HTERT RPE-1 (cell line): ENCODE results near the gene ZFYVE26.
"Not testable (repeated sequence)": the region's sequence is repeated elsewhere in the genome, so short reads cannot be mapped to it uniquely, and the experiment has no call there.

ENCODE experiments used
- in situ Hi-C: fragments of 300-500 bp; cut with MboI; formaldehyde crosslinking; loops from 4 replicates; pipeline ENCODE4 v1.14.3; 2020; ENCODE audit warnings: low sequenced_read_pairs

ZFYVE26 gene

DNA sequence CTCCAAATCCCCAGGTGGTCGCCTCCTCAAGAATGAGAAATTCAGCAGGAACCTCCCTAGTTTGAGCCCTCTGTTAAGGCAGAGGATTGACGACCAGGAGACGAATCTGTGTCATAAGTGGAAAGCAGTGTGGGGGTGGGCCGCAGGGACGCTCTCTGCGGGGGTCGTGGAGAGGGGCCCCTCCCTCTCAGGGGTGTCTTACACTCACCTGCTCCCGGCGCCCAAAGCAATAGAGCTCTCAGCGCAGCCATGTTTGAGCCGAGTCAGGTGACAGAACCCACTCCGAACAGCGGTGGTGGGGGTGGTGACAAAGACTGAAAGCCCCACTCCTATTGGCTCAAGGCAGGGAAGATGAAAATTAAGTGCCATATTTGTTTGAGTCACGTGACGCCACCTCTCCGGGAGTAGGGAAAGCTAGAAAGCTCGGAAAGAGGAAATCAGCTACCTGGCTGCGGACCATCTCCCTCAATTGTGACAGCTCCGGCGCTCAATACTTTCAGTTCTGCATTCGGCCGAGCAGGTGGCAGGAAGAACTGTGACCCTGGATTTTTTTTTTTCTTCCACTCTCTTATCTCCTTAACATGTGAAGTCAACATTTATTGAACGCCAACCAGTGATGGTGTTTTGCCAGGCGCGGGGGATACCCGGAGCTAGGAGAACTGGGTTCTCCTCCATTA lies at the start of gene ZFYVE26:
Gene ZFYVE26, minus strand, starts transcription at position 265 of the 677 bp plus-strand sequence. CDS start 627 bp downstream, outside the sequence.
- in situ Hi-C loops, result no loop called here

GRCh38 chr14:67863223-67863622 lies 46.8 kb upstream of the ZFYVE26 start:
- in situ Hi-C loops, result no loop called here

GRCh38 chr14:67859169-67859749 lies 42.9 kb upstream of the ZFYVE26 start:
- in situ Hi-C loops, result no loop called here

DNA sequence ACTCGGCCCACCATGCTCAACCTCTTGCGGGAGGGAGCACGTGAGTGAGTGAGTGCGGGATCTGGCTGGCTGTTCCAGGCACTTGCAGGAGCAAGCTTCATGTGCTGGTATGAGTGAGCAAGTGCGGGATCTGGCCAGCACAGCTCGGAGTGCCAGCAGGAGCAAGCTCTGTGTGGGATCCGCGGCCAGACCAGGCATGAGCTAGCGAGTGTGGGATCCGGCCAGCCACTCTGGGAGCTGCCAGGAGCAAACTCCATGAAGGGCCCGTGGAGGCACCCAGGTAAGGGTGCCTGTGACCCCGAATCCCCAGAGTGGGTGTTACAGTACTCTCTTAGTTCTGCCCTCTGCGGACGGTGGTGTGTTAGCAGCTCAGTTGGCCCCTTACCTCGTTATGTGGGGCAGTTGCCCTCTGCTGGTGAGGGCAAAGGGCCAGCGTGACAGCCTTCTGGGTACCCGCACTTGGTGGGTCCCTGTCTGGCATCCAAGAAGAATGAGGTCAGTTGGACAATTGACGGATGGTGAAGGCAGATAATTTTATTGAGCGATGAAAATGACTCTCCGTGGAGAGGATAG lies 41.5 kb upstream of the ZFYVE26 start:
- in situ Hi-C loops, result no loop called here

GRCh38 chr14:67856827-67857226 lies 40.4 kb upstream of the ZFYVE26 start:
- in situ Hi-C loops, result no loop called here

DNA sequence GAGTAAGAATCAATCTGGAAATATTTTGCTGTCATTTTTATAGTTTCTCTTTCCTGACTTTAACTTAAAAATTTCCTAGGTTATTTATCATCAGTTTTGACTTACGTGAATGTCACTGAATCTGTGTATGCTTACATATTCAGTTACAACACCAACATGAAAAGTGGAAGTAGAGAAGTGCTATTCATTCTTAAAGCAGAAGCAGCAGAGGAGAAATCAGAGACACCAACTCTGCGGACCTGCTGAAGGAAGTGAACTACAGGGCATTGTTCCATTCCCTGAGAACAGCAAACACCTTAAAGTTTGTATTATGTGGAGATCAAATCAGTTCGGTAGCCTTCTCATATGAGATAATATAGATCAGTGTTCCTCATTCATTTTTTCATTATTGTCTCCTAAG lies 37.3 kb upstream of the ZFYVE26 start:
- in situ Hi-C loops, result no loop called here

DNA sequence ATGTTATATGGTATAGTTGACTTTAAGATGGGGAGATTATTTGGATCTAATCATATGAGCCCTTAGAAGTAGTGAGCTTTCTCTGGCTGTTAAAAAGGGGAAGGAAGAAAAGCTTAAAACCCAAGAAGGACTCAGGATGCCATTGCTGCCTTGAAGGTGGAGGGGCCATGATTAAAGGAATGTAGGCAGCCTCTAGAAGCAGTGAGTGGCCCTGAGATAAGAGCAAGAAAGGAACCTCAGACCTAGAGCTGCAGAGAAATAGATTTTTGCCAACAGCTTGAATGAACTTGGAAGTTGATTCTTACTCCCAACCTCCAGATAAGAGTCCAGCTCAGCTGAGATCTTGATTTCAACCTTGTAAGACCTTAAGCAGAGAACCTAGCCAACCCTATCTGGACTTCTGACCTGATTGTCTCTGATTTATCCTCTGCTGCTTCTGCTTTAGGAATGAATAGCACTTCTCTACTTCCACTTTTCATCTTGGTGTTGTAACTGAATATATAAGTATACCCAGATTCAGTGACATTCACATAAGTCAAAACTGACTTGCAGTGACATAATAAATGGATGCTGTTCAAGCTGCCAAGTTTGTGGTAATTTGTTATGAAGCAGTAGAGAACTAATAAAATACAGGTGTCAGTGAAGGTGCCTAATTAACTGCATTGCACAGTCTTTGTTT lies 36.7 kb upstream of the ZFYVE26 start:
- in situ Hi-C loops, result no loop called here

DNA sequence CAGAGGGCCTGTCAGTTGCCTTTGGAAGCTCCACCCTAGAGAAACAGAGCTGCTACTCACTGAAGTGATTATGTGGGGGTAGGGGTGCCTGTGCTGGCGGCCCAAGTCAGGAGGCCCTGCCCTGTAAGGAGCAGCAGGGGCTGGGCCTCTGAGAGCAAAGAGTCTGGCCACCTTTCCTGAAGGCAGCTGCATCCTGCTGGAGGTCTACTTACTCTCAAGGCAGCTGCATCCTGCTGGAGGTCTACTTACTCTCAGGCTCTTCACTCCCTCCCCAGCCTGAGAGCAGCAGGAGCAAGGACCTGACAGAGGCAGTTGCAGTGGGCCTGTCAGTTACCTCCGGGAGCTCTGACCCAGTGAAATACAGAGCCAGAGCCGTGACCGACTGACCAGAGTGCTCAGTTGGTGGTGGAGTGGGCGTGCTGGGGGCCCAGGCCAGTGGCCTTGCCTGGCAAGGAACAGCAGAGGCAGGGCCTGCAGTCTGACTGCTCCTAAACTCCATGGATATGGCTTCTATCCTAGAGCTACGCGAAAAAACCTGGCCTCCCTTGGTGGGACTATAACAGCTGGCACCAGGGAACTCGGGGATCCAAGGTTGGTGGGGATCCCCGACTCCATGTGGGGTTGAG lies 35.5 kb upstream of the ZFYVE26 start:
- in situ Hi-C loops, result no loop called here

- in situ Hi-C loops, result no loop called here
These were observed 33.9 kb upstream of the ZFYVE26 start for GRCh38 chr14:67850066-67850830.

- in situ Hi-C loops, result no loop called here
These were observed 29.7 kb upstream of the ZFYVE26 start for GRCh38 chr14:67846029-67846610.

DNA sequence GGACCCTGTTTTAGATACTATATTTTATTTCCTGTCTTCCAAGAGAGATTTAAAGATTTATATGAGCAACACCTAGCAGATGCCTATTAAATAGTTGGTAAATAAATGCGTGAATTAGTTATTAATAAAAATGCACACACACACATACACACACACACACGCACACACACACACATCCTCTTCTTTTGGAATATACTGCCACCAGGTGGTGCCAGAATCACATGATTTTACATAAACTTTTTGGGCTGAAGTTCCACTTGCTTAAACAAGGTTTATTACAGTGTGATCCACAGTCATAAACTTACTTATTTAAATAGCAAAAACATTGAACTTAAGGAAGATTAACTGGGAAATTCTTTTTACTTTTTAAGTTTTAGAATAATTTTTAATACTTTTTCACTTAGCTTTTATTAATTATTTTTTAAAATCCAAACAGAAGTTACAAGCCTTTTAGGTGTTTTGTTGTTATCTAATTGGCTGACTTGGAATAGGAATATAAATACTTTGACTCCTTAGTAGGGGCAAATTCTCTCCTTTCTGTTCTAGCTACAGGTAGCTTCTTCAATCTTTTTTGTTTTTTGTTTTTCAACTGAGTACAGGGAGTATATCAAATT lies 20.7 kb upstream of the ZFYVE26 start:
- in situ Hi-C loops, result no loop called here

- in situ Hi-C loops, result no loop called here
These were observed 19.2 kb upstream of the ZFYVE26 start for GRCh38 chr14:67835596-67835995.

DNA sequence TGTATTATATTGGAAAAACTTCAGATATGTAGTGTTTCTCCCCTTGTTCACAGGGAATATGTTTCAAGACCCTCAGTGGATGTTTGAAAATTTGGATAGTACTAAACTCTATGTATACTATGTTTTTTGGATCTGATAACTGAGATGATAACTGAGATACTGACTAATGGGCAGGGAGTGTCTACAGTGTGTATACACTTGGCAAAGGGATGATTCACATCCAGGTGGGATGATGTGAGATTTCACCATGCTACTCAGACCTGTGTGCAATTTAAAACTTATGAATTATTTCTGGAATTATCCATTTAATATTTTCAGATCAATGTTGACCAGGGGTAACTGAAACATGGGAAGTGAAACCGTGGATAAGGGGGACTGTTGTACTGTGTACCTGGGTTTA lies 17.0 kb upstream of the ZFYVE26 start:
- in situ Hi-C loops, result no loop called here

GRCh38 chr14:67831113-67831512 lies 14.7 kb upstream of the ZFYVE26 start:
- in situ Hi-C loops, result no loop called here

DNA sequence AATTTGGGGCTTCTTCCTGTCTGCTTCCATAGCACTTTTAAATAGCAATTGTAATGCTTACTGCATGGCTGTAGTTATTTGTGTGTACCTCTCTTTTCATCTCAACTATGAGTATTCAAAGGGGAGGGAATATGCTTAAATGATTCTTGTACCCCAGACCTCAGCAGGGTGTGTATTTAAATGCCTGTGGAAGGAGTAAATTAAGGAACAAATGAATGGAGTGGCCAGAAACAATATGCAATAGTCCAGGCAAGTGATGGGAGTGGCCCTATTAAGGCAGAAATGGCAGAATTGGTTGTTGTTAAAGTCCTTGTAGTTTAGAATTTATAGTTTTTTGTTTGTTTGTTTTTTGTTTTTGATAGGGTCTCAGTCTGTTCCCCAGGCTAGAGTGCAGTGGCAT lies 4.7 kb upstream of the ZFYVE26 start:
- in situ Hi-C loops, result no loop called here

GRCh38 chr14:67820428-67820971 lies 4.1 kb upstream of the ZFYVE26 start:
- in situ Hi-C loops, result no loop called here

DNA sequence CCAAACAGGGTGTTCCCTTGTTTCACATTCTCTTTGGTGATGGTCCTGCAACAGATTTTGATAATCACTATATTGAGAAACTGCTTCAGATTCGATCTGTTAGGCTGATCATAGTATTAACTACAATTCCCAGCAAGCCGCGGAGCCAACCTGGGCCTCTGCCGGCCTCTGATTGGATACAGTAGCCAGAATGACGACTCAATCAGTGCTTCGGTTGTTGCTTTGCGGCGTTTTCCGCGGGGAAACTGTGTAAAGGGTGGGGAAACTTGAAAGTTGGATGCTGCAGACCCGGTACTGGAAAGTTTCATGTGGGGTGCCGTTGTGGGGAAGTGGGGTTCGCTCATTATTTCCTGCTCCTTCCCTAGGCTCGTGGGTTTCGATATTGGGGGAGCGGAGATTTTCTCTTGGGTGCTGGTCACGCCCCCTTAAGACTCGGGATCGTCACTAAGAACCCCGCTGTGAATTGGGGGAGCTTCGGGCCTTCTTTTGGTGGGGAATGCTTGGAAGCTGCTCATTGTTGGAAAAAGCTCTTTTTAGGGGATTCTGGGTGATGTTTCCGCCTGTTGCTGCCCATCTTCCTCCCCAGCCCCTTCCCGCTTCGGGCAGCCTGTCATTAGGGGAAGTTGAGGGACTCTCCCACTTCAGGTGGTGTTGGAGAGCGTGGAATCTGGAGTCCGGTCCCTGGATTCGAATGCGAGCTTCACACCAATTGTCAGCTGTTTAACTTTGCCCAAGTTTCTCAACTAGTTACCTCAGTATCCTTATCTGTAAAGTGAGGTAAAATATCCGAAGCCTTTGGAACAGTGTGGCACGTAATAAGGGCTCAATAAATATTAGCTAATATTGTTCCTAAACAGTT lies 3.4 kb upstream of the ZFYVE26 start, which contains the start of gene RAD51B:
Gene RAD51B, plus strand, starts transcription at position 217 of the 859 bp plus-strand sequence.
- in situ Hi-C loops, result no loop called here

DNA sequence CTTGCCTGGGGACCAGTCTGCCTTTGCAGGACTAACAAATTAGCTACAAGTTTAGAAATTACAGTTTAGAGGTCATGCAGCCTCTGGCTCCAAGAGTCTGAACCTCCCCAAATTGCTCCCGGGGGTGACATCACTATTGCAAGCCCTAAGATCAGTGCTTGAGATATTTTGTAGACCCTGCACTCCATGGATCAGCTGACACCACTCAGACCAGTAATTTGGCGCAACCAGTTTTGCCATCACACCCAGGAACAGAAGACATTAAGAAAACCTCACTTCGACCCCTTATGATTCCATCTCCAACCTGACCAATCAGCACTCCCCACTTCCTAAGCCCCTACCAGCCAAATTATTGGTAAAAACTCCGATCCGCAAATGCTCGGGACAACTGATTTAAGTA lies 2.1 kb upstream of the ZFYVE26 start:
- in situ Hi-C loops, result not testable (repeated sequence)
